CD4-positive, alpha-beta T cell treated with Interleukin-10 for 1 hour (primary cell): Measurements from ENCODE around the gene SNED1.

ENCODE experiments used
- DNase-seq: peaks from one replicate; pipeline ENCODE4 v3.0.0-alpha.2; 2020

Gene SNED1

GRCh38 chr2:240960309-240960970 is 38.0 kb upstream of the SNED1 start:
- DNase-seq: no peak

- DNase-seq: no peak
Observed at GRCh38 chr2:240960971-240961876, 37.2 kb upstream of the SNED1 start.

- no peak for DNase-seq
Observed at GRCh38 chr2:240961910-240962299, 36.5 kb upstream of the SNED1 start.

- no peak for DNase-seq
Observed at GRCh38 chr2:240962300-240963064, 35.9 kb upstream of the SNED1 start.

- no peak for DNase-seq
Observed at GRCh38 chr2:240963065-240963867, 35.2 kb upstream of the SNED1 start.

- DNase-seq: no peak
Observed at GRCh38 chr2:240963868-240964703, 34.3 kb upstream of the SNED1 start.

- no peak for DNase-seq
Observed at GRCh38 chr2:240964704-240965295, 33.6 kb upstream of the SNED1 start.

- no peak for DNase-seq
Observed at GRCh38 chr2:240965296-240965904, 33.0 kb upstream of the SNED1 start.

GRCh38 chr2:240965905-240966456 is 32.4 kb upstream of the SNED1 start:
- no peak for DNase-seq

GRCh38 chr2:240966457-240966905 is 31.9 kb upstream of the SNED1 start:
- DNase-seq: no peak

GRCh38 chr2:240966906-240967680 is 31.3 kb upstream of the SNED1 start:
- DNase-seq: no peak

- no peak for DNase-seq
Observed at GRCh38 chr2:240967681-240968621, 30.5 kb upstream of the SNED1 start.

GRCh38 chr2:240968731-240969624 is 29.4 kb upstream of the SNED1 start:
- DNase-seq: no peak

GRCh38 chr2:240970104-240970503 is 28.3 kb upstream of the SNED1 start:
- no peak for DNase-seq

- no peak for DNase-seq
Observed at GRCh38 chr2:240970816-240971215, 27.6 kb upstream of the SNED1 start.

GRCh38 chr2:240972201-240972600 is 26.2 kb upstream of the SNED1 start:
- DNase-seq: no peak
